Duodenal mucosa (tissue), 2 donors: ENCODE measurements around the gene PPT1.
"Not testable (repeated sequence)": the region's sequence is repeated elsewhere in the genome, so short reads cannot be mapped to it uniquely, and the experiment has no call there.

ENCODE experiments used
- H3K27ac ChIP-seq: one replicate; pipeline ENCODE4 v1.7.0; 2013; ENCODE audit warnings: low read depth, low read length
- H3K27me3 ChIP-seq, 2 donors: one replicate each; pipeline ENCODE4 v1.7.0; 2013; ENCODE audit warnings: low read length in 2 of 2, control low read depth in 1 of 2; ENCODE audit not compliant: insufficient read depth in 2 of 2, control insufficient read depth in 1 of 2
- H3K36me3 ChIP-seq, 2 donors: one replicate each; pipeline ENCODE4 v1.7.0; 2013; ENCODE audit warnings: low read length in 2 of 2, control low read depth in 1 of 2; ENCODE audit not compliant: insufficient read depth in 2 of 2, control insufficient read depth in 1 of 2
- H3K4me1 ChIP-seq, 2 donors: one replicate each; pipeline ENCODE4 v1.7.0; 2013; ENCODE audit warnings: low read length in 2 of 2, control low read depth in 1 of 2; ENCODE audit not compliant: insufficient read depth in 2 of 2, control insufficient read depth in 1 of 2
- H3K4me3 ChIP-seq, 2 donors: one replicate each; pipeline ENCODE4 v1.7.0; 2013; ENCODE audit warnings: low read length in 2 of 2, low read depth in 1 of 2
- H3K9ac ChIP-seq, 2 donors: one replicate each; pipeline ENCODE4 v1.7.0; 2013; ENCODE audit warnings: low read length in 2 of 2, low read depth in 1 of 2
- H3K9me3 ChIP-seq, 2 donors: one replicate each; pipeline ENCODE4 v1.7.0; 2013; ENCODE audit warnings: low read length in 2 of 2, control low read depth in 1 of 2; ENCODE audit not compliant: control insufficient read depth in 1 of 2

Gene PPT1

DNA sequence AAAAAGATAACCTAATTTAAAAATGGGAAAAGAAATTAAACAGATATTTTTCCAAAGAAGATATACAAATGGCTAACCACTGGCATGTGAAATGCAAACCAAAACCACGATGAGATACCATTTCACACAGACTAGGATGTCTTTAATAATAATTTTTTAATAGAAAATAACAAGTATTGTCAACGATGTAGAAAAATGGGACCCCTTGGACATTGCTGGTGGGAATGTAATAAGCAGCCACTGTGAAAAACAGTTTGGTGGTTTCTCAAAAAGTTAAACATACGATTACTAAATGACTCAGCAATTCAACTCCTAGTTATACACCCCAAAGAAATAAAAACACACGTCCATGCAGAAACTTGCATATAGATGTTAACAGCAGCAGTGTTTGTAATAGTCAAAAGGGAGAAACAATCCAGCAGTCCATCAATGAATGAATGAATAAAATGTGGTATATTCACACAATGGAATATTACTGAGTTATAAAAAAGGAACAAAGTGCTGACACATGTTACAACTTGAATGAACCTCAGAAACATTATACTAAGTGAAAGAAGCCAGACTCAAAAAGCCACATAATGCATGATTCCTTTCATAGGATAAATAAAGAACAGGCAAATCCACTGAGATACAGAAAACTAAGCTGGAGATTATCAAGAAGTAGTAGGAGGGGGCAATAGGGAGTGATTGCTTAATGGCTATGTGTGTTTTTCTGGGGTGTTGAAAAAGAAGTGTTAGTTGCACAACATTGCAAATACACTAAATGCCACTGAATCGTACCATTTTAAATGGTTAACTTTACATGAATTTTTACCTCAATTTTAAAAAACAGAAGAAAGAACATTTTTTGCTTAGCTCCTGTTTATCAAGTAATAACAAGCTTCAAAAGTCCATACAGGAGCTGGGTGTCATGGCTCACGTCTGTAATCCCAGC, 4.1 kb downstream of the PPT1 start:
- Histone ChIP-seq H3K4me1 (peaks cover 4 to 8% of the 10 kb centered on the region in 2 donors), H3K27me3 (no peaks in the 10 kb centered on the region), H3K9me3 (no peaks in the 10 kb centered on the region), H3K27ac (no peak overlapping the region), H3K36me3 (peaks cover 16 to 24% of the 10 kb centered on the region in 2 donors), H3K4me3 (no peak overlapping the region), H3K9ac (no peak overlapping the region)

DNA sequence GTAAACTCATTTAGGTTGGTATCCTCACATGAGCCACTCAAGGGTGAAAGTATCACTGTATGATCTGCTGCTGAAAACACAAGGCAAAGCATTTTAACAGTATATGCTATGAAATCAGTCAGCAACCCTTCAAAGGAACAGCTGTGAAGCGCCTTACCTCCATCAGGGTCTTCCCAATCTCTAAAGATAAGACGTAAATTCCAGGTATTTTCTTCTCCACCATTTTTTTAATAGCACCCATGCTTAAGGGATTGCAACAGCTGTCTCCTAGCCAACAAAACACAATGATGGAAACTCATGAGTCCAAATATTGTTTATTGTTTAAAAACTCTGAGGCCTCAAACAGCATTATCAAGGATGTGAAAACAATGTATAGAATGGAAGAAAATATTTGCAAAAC, 4.8 kb downstream of the PPT1 start:
- Histone ChIP-seq H3K27me3 (no peaks in the 10 kb centered on the region), H3K4me1 (peaks cover 4% of the 10 kb centered on the region in 2 donors), H3K27ac (no peak overlapping the region), H3K9me3 (no peaks in the 10 kb centered on the region), H3K4me3 (no peak overlapping the region), H3K36me3 (peaks cover 16 to 24% of the 10 kb centered on the region in 2 donors), H3K9ac (no peak overlapping the region)

DNA sequence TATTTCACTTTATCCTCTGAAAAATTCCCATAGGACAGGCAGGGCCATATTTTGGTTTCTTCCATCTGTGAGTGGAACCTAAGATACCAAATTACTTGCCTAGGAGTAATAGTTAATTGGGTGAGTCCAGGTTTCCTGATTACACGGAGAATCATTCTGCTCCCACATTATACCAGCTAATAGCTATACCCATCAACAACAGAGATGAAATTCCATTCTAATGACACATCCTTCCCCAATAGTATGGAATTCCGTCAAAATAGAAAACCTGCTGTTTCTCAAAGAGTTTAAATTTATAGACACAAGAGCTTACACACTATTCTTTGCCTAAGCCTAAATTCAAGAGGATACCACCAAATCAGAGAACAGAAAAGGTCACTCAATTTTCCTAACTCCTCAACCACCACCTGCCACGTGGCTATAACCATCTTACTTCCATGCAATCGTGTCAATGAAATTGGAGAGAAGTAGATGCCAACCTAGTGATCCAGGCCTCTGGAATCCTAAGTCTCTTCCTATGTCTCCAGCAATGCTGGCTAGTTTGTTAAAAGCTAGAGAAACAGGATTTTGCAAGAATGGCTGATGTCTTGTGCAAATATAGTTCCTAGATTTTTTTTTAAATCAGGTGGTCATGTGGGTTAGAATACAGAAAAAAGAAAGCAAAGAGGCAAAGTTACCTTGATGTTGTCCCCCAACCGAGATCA, 6.2 kb downstream of the PPT1 start:
- H3K4me1 ChIP-seq, result no peaks in the 10 kb centered on the region
- H3K36me3 ChIP-seq, result peaks cover 16 to 31% of the 10 kb centered on the region in 2 donors
- H3K27ac ChIP-seq, result no peak overlapping the region
- H3K9ac ChIP-seq, result no peak overlapping the region
- no peaks in the 10 kb centered on the region for H3K27me3 ChIP-seq
- H3K4me3 ChIP-seq, result no peak overlapping the region
- H3K9me3 ChIP-seq, result no peaks in the 10 kb centered on the region

DNA sequence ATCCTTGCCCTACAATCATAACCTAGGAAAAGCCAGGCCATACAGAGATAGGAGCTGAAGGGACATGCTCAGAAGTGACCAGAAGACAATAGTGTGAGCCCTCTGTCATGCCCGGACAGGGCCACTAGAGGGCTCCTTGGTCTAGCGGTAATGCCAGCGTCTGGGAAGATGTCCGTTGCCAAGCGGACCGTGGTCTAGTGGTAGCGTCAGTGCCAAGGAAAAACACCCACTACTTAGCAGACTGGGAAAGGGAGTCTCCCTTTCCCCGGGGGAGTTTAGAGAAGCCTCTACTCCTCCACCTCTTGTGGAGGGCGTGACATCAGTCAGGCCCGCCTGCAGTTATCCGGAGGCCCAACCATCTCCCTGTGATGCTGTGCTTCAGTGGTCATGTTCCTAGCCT, 12.3 kb downstream of the PPT1 start:
- H3K9me3 ChIP-seq, result not testable (repeated sequence)

DNA sequence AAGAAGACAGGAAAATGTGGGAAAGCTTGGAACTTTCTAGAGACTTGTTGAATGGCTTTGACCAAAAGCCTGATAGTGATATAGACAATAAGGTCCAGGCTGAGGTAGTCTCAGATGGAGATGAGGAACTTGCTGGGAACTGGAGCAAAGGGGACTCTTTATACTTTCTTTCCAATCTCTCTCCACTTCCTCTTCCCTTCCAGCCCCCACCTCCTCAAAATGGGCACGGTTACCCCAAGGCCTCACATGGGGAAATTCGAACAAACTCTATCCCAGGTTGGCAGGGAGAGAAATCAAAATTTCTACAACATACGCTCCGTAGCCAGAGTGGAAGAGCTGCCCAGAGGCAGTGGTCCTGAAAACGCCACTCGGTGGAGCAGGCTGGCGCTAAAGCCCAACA, 15.2 kb downstream of the PPT1 start:
- H3K27ac ChIP-seq, result no peak overlapping the region
- no peak overlapping the region for H3K9ac ChIP-seq
- peaks cover 0 to 16% of the 10 kb centered on the region in 2 donors for H3K36me3 ChIP-seq
- no peaks in the 10 kb centered on the region for H3K4me1 ChIP-seq
- H3K4me3 ChIP-seq, result no peak overlapping the region
- H3K27me3 ChIP-seq, result no peaks in the 10 kb centered on the region
- H3K9me3 ChIP-seq, result no peaks in the 10 kb centered on the region

More for the DNA sequence above, 12.3 kb downstream of the PPT1 start:
- H3K9ac ChIP-seq, H3K4me3 ChIP-seq, H3K27ac ChIP-seq, H3K4me1 ChIP-seq, H3K27me3 ChIP-seq: not testable (repeated sequence)
- H3K36me3 ChIP-seq, result peaks cover 6 to 24% of the 10 kb centered on the region in 2 donors

DNA sequence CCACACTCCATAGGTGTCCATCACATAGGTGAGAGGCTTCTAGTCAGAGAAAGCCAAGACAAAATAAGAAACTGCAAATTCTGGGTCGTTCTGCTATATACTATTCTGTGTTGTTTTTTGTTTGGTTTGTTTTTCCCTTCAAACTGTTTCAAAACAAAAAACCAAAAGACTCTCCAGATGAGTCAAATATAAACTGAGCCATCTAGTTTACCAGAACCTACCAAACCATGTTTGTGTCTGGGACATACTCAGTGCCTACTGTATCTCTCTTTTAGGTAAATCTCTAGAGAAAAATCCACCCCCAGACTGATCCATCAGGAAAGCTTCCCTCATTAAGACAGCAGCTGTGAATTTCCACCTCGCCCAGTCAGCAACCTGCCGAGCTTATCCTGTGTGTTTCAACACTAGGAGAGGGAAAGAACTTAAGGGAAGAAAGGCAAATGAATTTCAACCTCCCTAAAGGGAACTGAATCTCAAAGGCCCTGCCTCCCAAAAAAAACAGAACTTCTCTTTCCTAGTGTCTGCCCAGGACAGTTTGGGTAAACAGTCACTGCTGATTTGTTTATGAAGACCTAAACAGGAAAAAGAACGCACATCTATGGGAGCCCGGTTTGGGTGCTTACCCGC, 17.2 kb downstream of the PPT1 start:
- peaks cover 0 to 13% of the 10 kb centered on the region in 2 donors for H3K36me3 ChIP-seq

DNA sequence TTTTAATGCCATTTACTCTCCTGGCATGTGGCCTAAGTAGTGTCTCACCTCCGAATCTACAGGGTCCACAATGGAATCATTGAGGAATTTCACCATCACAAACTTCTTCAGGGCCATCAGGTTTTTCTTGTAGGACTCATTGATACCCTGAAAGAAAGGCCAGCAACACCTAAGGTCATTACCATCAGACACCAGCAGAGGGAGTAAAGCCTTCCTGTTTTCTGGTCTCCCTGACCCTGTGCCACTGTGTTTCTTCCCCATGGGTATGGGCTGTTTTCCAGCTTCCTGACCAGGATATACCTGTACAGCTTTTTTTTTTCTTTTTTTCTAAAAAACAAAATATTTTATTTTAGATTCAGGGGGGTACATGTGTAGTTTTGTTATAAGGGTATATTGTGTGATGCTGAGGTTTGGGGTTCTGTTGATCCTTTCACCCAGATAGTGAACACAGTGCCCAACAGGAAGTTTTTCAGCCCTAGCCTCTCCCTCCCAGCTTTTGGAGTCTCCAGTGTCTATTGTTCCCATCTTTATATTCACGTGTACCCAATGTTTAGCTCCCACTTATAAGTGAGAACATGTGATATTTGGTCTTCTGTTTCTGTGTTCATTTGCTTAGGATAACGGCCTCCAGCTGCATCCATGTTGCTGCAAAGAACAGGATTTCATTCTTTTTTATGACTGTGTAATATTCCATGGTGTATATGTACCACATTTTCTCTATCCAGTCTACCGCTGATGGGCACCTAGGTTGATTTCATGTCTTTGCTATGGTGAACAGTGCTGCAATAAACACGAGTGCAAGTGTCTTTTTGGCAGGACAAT, 18.3 kb downstream of the PPT1 start:
- Histone ChIP-seq H3K4me3 (no peak overlapping the region), H3K27me3 (no peaks in the 10 kb centered on the region), H3K27ac (no peak overlapping the region), H3K36me3 (peaks cover 3 to 12% of the 10 kb centered on the region in 2 donors), H3K9ac (no peak overlapping the region), H3K4me1 (no peaks in the 10 kb centered on the region), H3K9me3 (no peaks in the 10 kb centered on the region)

More for the DNA sequence above, 17.2 kb downstream of the PPT1 start:
- Histone ChIP-seq H3K27ac (no peak overlapping the region), H3K4me3 (no peak overlapping the region), H3K4me1 (no peaks in the 10 kb centered on the region), H3K27me3 (no peaks in the 10 kb centered on the region), H3K9ac (no peak overlapping the region), H3K9me3 (no peaks in the 10 kb centered on the region)

DNA sequence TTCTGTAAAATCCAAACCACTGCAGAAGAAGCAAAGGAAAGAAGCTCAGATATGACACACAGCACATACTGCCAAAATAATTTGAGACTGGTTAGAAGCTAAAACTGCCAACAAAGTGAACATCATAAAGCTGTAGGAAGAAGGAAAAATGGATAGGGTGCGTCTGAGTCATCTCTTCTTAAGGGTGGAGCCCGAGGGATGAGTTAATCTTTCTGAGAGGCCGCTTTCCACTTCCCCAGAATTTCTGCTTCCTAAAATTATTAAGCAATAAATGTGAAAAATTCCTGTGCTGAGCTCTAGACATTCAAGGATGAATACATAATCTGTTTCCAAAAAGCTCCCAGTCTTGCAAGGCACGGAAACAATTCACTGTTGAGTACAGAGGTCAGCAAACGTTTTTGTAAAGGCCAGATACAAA, 20.1 kb downstream of the PPT1 start:
- no peak overlapping the region for H3K27ac ChIP-seq
- H3K36me3 ChIP-seq, result peaks cover 13 to 28% of the 10 kb centered on the region in 2 donors
- no peaks in the 10 kb centered on the region for H3K4me1 ChIP-seq
- no peak overlapping the region for H3K4me3 ChIP-seq
- H3K9me3 ChIP-seq, result no peaks in the 10 kb centered on the region
- no peak overlapping the region for H3K9ac ChIP-seq
- H3K27me3 ChIP-seq, result no peaks in the 10 kb centered on the region

DNA sequence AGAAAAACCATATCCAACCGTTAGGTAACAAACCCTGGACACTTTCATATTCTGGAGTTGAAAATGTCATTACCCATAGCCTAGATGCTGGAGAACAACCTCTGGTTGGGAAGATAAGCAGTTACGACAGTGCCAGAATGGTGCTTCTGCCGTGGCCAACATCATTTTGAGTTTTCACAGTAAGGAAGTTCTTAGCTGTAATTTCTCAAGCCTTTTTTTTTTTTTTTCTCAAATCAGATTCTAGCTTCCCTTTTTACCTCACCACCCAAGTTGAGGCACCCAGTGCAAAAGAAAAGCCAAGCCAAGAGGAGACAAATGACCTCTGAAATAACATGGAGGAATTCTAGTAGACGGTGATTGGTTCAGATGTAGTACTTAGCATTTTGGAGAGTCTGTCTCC, 21.8 kb downstream of the PPT1 start:
- H3K27ac ChIP-seq, result no peak overlapping the region

More for the DNA sequence above, 21.8 kb downstream of the PPT1 start:
- Histone ChIP-seq H3K4me3 (no peak overlapping the region), H3K9ac (no peak overlapping the region), H3K9me3 (no peaks in the 10 kb centered on the region), H3K36me3 (peaks cover 24 to 44% of the 10 kb centered on the region in 2 donors), H3K27me3 (no peaks in the 10 kb centered on the region), H3K4me1 (no peaks in the 10 kb centered on the region)
